ENCODE measurements around the gene SLCO4C1.

DNA sequence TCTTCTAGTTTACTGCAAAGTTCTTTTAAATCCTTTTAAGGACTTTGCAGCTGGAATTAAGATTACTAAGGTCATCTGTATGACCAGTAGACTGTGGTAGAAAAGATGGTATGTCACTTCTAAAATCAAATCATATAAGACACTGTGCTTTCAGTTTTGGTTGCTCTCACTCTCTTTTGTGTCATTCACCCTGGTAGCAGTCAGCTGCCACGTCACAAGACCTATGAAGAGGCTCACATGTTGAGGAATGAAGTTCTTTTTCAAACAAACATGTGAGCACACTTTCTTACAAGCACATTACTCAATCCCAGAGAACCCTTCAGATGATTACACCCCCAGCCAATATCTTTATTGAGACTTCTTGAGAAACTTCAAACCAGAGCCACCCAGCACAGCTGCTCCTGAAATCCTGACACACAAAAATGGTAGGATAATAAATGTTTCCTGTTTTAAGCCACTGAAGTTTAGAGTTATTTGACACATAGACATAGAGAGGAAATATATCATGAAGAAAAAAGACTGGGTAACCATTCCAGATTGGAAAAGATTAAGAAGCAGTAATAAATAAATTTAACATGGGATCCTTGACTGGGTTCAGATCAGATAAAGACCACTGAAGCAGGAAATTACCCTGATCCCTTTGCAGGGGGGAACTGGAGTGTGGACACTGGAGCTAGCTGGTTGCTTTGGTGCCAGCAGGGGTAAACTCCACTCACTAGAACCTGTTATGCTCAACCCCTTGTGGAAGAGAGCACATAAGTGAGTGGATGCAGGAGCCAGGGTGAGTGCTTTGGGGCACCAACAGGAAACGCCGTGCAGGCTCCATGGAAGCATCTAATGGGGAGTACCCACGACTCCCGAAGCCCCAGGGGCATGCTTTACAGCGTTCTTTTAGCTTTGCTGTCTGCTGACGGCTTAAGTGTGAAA is 64.1 kb downstream of the SLCO4C1 start:
- no peak for TF ChIP-seq POLR2A (IDR thresholded peaks at IDR 0.05)
- TF ChIP-seq, protein P1, sequence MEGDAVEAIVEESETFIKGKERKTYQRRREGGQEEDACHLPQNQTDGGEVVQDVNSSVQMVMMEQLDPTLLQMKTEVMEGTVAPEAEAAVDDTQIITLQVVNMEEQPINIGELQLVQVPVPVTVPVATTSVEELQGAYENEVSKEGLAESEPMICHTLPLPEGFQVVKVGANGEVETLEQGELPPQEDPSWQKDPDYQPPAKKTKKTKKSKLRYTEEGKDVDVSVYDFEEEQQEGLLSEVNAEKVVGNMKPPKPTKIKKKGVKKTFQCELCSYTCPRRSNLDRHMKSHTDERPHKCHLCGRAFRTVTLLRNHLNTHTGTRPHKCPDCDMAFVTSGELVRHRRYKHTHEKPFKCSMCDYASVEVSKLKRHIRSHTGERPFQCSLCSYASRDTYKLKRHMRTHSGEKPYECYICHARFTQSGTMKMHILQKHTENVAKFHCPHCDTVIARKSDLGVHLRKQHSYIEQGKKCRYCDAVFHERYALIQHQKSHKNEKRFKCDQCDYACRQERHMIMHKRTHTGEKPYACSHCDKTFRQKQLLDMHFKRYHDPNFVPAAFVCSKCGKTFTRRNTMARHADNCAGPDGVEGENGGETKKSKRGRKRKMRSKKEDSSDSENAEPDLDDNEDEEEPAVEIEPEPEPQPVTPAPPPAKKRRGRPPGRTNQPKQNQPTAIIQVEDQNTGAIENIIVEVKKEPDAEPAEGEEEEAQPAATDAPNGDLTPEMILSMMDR (IDR thresholded peaks at IDR 0.05 in 4 of 5, conservative IDR thresholded peaks at IDR 0.05 in 1 of 5) = no peak
